ENCODE results near the gene ATOSA.

DNA sequence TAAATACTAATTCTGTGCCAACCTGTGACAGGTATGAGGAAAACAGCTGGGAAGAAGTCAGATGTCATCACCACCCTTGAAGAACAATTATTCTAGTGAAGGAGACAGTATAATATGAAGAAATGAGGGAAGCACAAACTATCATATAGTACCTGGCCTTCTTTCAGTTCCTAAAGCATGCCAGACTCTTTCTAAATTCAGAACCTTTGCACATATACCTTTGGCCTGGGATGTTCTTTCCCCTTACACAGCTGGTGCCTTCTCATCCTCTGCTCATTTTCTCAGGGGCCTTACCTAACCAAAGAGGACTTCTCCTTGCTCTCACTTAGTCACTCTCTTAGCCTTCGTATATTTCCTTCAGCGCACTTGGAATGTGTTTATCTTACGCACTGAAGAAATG lies 19.0 kb downstream of the ATOSA start:
- TF ChIP-seq FOXP2 (optimal IDR thresholded peaks at IDR 0.05; ENCODE audit: borderline replicate concordance, extremely low read depth, extremely low read length, insufficient read depth) (no peak), SIN3A (IDR thresholded peaks at IDR 0.05; ENCODE audit: borderline replicate concordance, insufficient read depth, low read length) (no peak), POLR2AphosphoS5 (IDR thresholded peaks at IDR 0.05; ENCODE audit: low read depth, low read length) (no peak)
- TF ChIP-seq, protein P1, sequence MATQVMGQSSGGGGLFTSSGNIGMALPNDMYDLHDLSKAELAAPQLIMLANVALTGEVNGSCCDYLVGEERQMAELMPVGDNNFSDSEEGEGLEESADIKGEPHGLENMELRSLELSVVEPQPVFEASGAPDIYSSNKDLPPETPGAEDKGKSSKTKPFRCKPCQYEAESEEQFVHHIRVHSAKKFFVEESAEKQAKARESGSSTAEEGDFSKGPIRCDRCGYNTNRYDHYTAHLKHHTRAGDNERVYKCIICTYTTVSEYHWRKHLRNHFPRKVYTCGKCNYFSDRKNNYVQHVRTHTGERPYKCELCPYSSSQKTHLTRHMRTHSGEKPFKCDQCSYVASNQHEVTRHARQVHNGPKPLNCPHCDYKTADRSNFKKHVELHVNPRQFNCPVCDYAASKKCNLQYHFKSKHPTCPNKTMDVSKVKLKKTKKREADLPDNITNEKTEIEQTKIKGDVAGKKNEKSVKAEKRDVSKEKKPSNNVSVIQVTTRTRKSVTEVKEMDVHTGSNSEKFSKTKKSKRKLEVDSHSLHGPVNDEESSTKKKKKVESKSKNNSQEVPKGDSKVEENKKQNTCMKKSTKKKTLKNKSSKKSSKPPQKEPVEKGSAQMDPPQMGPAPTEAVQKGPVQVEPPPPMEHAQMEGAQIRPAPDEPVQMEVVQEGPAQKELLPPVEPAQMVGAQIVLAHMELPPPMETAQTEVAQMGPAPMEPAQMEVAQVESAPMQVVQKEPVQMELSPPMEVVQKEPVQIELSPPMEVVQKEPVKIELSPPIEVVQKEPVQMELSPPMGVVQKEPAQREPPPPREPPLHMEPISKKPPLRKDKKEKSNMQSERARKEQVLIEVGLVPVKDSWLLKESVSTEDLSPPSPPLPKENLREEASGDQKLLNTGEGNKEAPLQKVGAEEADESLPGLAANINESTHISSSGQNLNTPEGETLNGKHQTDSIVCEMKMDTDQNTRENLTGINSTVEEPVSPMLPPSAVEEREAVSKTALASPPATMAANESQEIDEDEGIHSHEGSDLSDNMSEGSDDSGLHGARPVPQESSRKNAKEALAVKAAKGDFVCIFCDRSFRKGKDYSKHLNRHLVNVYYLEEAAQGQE (IDR thresholded peaks at IDR 0.05; ENCODE audit: insufficient read depth in 1 of 2, low read depth in 2 of 2, low read length in 2 of 2), result no peak
